ENCODE results near the gene SCD. TPM values are rescaled to one million over a fixed set of nuclear protein-coding genes. Genes with fewer than 3 reads are reported as not detected.
A peak's percentile ranks its signal among the peaks of the same experiment; 100 is the strongest.
"Not testable (repeated sequence)": the region's sequence is repeated elsewhere in the genome, so short reads cannot be mapped to it uniquely, and the experiment has no call there.

The SCD gene
- total RNA-seq, 1 experiment from 2014 or later: 165 TPM

DNA sequence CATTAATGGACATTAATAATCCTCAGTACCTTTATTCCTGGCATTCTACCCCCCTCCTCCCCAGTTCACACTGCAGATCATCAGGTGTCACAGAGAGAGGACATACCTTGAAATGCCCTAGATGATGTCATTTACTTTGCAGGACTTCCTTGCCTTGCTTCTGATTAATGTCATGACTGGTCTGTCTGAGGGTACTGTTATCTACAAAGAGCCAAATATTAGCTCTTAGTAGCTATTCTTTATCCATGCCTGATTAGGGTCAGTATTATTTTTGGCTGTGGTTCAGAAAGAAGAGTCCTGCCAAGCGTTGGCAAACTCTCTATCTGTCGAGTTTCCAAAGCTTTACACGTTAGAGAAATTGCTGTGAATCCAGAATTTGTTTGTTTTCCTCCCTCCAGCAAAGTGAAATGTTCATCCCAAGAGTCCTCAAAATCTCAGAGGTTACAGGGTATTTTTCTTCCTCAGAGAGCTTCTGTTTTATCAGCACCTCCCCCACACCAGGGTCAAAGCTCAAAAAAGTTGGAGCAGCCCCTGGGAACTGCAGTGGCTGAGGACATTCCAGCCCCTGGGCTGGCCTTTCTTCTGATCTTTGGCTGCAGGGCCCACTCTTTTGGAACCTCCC, 12.6 kb downstream of the SCD start:
- DNase-seq (ENCODE audit: extremely low read depth, low read depth): no peak

DNA sequence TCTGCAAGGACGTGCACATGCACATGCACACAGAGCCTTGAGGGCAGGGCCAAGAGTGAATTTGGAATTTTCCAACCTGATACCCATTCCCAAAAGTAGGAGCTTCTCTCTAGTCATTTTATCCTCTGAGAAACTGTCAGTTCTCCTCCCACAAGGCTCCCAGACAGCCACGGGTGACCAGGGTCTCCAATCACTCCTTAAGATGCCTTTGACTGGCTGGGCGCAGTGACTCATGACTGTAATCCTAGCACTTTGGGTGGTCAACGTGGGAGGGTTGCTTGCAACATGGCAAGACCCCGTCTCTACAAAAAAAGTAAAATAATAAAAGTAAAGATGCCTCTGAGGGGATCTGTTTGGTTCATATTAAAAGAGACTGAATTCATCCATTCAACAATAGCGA, 13.2 kb downstream of the SCD start:
- DNase-seq (ENCODE audit: extremely low read depth, low read depth): no peak

DNA sequence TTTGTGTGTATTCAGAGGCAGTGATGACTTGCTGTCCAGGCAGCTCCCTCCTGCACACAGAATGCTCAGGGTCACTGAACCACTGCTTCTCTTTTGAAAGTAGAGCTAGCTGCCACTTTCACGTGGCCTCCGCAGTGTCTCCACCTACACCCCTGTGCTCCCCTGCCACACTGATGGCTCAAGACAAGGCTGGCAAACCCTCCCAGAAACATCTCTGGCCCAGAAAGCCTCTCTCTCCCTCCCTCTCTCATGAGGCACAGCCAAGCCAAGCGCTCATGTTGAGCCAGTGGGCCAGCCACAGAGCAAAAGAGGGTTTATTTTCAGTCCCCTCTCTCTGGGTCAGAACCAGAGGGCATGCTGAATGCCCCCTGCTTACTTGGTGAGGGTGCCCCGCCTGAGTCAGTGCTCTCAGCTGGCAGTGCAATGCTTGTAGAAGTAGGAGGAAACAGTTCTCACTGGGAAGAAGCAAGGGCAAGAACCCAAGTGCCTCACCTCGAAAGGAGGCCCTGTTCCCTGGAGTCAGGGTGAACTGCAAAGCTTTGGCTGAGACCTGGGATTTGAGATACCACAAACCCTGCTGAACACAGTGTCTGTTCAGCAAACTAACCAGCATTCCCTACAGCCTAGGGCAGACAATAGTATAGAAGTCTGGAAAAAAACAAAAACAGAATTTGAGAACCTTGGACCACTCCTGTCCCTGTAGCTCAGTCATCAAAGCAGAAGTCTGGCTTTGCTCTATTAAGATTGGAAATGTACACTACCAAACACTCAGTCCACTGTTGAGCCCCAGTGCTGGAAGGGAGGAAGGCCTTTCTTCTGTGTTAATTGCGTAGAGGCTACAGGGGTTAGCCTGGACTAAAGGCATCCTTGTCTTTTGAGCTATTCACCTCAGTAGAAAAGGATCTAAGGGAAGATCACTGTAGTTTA, 15.8 kb downstream of the SCD start:
- DNase-seq (ENCODE audit: extremely low read depth, low read depth): no peak

DNA sequence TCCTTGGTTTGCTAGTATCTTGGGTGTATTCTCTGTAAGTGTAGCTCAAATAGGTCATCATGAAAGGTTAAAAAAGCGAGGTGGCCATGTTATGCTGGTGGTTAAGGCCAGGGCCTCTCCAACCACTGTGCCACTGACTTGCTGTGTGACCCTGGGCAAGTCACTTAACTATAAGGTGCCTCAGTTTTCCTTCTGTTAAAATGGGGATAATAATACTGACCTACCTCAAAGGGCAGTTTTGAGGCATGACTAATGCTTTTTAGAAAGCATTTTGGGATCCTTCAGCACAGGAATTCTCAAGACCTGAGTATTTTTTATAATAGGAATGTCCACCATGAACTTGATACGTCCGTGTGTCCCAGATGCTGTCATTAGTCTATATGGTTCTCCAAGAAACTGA, 17.1 kb downstream of the SCD start:
- no peak for DNase-seq (ENCODE audit: extremely low read depth, low read depth)

DNA sequence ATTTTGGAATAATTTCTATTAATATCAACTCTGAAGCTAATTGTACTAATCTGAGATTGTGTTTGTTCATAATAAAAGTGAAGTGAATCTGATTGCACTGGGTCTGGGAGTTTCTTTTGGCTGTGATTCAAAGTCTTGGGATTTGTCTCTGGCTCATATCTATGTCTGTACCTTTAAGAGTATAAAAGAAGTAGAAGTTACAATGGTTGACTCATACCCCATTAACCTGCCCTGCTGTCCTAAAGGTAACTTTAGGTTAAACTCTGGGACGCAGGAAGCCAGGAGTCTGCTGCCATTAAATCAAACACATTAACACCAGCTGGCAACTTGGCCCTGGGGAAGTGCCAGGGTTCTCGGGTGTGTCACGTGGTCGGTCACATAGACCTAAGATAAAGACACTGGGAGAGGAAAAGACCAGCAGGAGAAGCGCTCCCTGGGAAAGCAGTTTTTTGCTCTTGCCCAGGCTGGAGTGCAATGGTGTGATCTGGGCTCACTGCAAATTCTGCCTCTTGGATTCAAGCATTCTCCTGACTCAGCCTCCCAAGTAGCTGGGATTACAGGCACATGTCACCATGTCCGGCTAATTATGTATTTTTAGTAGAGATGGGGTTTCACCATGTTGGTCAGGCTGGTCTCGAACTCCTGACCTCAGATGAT, 17.8 kb downstream of the SCD start:
- DNase-seq (ENCODE audit: extremely low read depth, low read depth): peak; percentile 46

DNA sequence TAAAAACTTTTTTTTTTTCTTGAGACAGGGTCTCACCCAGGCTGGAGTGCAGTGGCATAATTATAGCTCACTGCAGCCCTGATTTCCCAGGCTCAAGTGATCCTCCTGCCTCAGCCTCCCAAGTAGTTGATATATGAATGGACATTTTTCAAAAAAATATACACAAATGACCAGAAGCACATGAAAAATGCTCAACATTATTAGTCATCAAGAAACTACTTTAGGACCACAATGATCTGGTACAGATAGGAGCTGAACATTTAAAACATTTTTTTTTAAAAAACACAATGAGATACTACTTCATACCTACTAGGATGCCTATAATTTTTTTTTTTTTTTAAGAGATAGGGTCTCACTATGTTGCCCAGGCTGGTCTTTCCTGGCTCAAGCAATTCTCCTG, 21.7 kb downstream of the SCD start:
- no peak for DNase-seq (ENCODE audit: extremely low read depth, low read depth)

DNA sequence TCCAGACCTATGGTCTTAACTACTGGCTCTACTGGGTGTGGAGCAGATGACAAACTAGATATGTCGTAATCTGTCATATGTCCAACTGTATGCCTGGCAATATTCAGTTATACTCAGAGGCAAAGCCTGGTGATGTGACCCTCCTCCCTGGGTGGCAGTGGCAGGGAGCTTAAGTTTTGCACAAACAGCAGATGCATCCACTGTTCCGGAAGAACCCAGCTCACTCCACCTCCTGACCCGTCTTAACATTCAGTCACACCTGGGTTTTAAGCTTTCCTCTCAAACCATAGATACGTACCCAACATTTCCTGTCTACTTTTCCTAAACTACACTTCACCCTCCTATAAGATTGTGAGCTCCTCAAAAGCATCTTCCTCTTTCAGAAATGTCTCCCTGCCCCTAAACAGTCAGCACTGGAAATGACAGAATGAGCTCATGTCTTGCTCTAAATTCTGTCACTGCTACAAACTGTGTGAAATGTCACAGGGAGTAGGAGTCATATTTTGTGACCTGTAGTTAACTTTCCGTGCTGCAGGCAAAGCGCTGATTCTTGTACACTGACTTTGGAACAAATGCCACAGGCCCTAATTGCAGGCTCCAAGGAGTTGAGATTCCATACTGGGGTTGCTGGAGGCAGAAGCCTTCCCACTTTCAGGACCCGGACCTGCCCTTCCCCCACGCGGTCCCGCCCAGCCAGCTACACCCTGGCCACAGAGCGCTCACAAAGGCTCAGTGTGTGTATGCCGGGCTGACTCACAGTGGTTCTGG, 23.9 kb downstream of the SCD start:
- peak; percentile 88 for DNase-seq (ENCODE audit: extremely low read depth, low read depth)

DNA sequence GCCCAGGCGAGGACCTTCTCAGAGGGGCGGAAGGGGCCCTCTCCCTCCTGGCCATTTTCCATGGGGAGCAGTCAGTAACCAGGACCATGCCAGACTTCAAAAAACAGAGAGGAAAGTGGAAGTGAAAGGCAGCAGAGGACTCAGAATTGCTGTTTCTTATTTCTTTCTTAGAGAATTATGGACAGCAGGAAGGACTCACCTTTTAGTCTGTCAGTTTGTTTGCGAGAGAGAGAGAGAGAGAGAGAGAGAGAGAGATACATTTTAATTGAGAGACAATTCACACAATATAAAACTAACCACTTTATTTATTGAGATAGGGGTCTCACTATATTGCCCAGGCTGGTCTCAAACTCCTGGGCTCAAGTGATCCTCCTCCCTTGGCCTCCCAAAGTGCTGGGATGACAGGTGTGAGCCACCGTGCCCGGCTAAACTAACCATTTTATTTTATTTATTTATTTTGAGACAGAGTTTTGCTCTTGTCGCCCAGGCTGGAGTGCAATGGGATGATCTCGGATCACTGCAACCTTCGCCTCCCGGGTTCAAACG, 24.5 kb downstream of the SCD start:
- no peak for DNase-seq (ENCODE audit: extremely low read depth, low read depth)

DNA sequence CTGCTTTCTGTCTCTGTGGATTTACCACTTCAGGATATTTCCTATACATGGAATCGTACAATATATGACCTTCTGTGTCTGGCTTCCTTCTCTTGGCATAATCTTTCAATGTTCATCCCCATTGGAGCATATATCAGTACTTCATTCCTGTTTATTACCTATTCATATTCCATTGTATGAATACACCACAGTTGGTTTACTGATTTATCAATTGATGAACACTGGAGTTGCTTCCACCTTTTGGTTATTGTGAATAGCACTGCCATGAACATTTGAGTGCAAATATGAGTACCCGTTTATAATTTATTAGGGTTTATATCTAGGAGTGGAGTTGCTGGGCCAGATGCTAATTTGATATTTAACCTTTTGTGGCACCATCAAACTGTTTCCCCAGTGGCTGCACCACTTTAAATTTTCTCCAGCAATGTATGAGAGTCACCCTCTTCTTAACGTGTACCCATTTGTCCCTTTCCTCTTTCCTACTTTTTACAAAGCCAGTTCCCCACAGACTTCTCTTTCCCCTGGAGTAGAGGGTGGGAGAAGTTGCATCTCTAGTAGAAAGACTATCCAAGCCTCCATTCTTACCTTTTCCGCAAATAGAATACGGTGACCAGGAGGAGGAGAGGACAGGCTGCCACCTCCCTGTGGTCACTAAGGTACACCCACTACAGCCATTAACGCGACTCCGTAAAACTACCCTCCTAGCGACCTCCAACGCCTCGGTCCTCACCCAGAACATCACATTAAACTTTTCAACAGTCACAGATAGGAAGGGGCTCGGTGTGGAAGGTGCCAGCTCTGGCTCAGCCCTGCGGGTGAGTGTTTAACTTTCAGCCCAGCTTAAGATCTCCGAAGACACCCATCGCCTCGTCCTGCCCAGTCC, 25.6 kb downstream of the SCD start:
- DNase-seq (ENCODE audit: extremely low read depth, low read depth): no peak

DNA sequence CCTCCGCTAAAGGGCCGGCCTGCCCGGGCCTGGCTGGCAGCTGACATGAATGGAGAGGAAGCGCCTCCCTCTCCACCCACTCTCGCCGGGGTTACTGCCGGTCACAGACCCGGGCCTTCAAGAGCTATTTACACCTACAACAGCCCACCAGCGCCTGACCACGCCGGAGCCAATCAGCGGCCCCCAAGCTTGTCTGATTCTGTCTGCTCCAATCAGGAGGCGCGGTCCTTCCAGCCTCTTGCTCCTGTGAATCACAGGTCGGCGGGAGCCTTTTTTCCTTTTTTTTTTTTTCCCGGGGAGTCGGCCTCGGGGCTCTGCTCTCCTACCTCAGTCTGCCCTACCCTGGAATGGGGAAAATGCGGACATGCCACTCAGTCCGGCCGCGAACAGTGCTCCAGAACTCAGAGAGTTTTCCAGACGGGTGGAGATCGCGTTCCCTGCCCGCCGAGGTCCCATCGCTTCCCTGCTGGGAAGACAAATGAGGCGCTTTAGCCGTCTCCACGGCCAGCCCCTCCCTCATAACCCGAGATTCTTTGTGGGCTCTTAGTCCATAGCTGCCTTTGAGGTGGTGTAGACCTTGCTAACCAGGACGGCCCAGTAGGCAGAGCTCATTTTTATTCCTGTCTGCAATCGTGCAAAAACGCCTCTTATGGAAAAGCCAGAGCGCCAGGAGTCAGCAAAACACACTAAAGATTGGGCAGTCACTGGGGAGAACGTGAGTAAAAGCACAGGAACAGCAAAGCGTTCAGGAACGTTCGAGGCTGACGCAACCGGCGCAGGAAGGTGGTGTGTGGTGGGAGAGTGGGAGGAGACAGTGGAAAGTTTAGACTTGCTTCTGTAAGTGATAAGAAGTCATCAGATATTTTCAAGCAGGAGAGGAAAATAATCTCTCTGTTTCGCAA, 26.5 kb downstream of the SCD start:
- peak; percentile 99 for DNase-seq (ENCODE audit: extremely low read depth, low read depth)

DNA sequence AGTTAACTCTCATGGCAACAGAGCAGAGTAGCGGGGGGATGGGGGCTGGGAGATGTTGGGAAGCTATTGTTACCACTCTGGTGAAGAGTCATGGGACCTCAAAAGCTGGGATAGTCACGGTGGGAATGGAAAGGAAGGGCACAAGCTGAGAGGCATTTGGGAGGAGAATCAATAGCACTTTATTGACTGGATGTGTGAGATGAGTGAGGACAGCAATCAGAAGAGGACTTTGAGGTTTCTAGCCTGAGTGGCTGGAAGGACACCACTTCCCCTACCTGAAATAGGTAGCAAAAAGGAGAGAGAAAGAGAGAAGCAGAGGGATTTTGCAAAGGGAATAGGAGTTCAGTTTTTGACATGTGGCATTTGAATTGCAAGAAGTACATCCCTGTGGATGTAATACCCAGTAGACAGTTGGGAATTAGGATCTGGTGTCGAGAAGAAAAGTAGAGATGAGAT, 27.2 kb downstream of the SCD start:
- no peak for DNase-seq (ENCODE audit: extremely low read depth, low read depth)

DNA sequence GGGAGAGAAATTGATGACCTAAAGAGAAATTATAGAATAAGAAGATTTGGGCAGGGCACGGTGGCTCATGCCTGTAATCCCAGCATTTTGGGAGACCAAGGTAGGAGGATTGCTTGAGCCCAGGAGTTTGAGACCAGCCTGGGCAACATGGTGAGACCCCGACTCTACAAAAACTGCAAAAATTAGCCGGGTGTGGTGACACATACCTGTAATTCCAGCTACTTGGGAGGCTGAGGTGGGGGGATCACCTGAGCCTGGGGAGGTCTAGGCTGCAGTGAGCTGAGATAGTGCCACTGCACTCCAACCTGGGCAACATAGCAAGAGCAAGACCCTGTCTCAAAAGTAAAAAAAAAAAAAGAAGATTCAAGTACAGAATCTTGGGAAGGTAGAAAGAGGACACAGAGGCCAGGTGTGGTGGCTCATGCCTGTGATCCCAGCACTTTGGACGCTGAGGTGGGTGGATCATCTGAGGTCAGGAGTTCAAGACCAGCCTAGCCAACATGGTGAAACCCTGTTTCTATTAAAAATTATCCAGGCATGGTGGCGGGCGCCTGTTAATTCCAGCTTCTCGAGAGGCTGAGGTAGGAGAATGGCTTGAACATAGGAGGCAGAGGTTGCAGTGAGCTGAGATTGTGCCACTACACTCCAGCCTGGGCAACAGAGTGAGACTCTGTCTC, 27.8 kb downstream of the SCD start:
- DNase-seq (ENCODE audit: extremely low read depth, low read depth): not testable (repeated sequence)

DNA sequence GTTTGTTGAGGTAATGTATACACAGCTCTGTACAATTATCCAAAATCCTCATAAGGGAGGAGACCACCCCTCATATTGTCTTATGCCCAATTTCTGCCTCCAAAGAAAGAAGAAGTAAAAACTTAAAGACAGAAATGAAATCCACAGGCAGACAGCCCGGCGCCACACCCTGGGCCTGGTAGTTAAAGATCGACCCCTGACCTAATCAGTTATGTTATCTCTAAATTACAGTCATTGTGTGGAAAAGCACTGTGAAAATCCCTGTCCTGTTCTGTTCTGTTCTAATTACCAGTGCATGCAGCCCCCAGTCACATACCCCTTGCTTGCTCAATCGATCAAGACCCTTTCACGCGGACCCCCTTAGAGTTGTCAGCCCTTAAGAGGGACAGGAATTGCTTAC, 29.6 kb downstream of the SCD start:
- DNase-seq (ENCODE audit: extremely low read depth, low read depth): not testable (repeated sequence)

DNA sequence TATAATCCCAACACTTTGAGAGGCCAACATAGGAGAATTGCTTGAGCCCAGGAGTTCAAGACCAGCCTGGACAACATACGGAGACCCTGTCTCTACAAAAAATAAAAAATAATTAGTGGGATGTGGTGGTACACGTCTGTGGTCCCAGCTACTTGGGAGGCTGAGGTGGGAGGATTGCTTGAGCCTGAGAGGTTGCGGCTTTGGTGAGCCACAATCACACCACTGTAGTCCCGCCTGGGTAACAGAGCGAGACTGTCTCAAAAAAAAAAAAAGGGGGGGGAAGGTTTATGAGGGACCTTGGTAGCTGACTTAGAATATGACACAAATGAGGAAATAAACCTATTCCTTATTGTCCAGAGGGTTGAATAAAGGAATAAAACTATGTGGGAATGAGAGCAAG, 30.8 kb downstream of the SCD start:
- no peak for DNase-seq (ENCODE audit: extremely low read depth, low read depth)

DNA sequence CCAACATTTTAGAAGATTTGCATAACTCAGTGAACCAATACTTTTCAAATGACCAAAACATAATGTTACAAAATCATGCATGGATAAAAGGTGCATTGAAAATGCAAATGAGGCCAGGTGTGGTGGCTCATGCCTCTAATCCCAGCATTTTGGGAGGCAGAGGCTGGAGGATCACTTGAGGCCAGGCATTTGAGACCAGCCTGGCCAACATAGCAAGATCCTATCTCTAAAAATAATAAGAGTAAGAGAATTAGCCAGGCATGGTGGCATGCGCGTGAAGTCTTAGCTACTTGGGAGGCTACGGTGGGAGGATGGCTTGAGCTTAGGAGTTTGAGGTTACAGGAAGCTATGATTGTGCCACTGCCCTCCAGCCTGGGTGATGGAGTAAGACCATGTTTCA, 33.4 kb downstream of the SCD start:
- no peak for DNase-seq (ENCODE audit: extremely low read depth, low read depth)

DNA sequence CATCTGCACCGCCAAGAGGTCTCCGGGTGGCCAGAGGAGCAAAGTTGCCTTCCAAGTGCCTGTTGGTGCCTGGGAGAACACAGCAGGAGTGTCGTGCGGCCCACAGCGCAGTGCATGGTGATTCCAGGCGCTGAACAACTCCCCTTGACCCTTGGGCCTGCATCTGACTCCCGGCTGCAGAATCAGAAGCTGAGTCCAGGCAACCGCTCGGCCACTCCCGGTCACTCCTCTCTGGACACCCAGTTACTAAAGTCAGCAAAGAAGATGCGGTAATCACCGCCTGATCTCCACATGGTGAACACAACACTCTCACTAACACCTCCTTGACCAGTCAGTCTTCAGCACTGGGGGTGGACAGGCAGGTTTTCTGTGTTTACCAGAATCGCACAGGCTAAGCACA, 35.5 kb downstream of the SCD start:
- DNase-seq (ENCODE audit: extremely low read depth, low read depth): no peak

DNA sequence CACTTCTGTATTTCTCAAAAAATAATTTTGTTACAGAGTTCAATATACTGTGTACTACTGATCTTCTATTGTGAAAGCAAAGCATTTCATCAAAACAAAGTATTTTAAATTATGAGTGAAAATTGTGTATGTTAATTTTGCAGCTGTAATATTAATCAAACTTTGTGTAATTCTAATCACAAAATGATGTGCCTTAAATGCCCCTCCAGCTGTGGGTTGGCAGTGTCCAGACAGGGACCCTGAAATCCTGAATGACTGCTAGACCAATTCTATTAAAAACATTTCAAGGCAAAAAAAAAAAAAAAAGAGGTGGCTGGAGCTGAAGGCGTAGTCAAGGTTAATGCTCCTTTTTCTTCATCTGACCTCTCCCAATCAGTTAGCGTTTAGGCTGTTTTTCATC, 36.2 kb downstream of the SCD start:
- no peak for DNase-seq (ENCODE audit: extremely low read depth, low read depth)
